Keratinocyte (primary cell): ENCODE data around the gene TGM4.

ENCODE experiments used
- CTCF ChIP-seq, 3 experiments: IDR thresholded peaks in 1 of 3; conservative IDR thresholded peaks in 1 of 3; optimal IDR thresholded peaks in 1 of 3; 2 replicates in 2 of 3; 3 replicates in 1 of 3; pipeline versions ENCODE3 to v1.5.1; 2011; ENCODE audit warnings: low read length in 3 of 3, mild to moderate bottlenecking in 3 of 3, moderate library complexity in 2 of 3, control low read depth in 1 of 3, inconsistent platforms in 1 of 3; ENCODE audit not compliant: insufficient read depth in 2 of 3; ENCODE audit errors: extremely low read depth in 1 of 3
- EZH2 ChIP-seq: IDR thresholded peaks from one replicate; pipeline ENCODE4 v1.6.1; 2012; ENCODE audit warnings: inconsistent platforms, mild to moderate bottlenecking, low read length, moderate library complexity

DNA sequence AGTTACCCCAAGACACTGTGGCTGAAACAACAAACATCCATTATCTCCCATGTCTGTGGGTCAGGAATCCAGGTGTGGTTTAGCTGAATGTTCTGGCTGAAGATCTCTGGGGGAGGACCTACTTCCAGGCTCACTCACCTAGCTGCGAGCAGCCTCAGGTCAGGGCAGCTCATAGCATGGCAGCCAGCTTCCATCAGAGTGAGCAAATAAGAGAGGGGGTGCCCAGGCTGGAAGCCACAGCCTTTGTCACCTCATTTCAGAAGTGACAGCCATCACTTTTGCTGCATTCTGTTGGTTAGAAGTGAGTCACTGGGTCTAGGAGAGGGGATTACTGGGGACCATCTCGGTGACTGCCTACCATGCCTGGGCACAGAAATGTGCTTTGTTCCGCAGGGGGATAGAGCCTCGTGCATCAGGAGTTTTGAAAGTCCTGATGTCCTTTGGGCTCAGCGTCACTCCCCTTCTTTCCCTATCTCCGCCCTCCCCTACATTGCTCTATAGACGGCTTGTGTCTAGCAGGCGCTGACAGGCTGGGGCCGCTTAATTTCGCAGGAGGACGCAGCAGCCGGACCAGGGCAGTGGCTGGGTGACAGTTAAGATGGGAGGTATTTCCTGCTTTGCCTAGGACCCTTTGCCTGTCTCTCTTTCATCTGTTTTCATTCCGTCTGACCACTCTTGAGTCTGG is 25.4 kb downstream of the TGM4 start:
- no peak for TF ChIP-seq CTCF (optimal IDR thresholded peaks at IDR 0.05 in 1 of 3, IDR thresholded peaks at IDR 0.05 in 1 of 3, conservative IDR thresholded peaks at IDR 0.05 in 1 of 3; ENCODE audit: extremely low read depth in 1 of 3, insufficient read depth in 2 of 3, low read length in 3 of 3)
- TF ChIP-seq EZH2 = no peak
